Astrocyte (in vitro differentiated cells and primary cell): Measurements from ENCODE around the gene TRPC4. TPM values are rescaled to one million over a fixed set of nuclear protein-coding genes. Genes with fewer than 3 reads are reported as not detected.
A peak's percentile ranks its signal among the peaks of the same experiment; 100 is the strongest.

Experiments used
- DNase-seq: peaks from one replicate; pipeline ENCODE4 v3.0.0-alpha.2; 2010; ENCODE audit warnings: low read depth
- FAIRE-seq: peaks from 2 replicates; lab custom pipeline; 2011; peaks lifted over from hg19 to GRCh38; lab: Jason Lieb, UNC
- H2AFZ ChIP-seq: 2 replicates; pipeline ENCODE4 v1.6.0; 2012; ENCODE audit warnings: low read depth, low read length, inconsistent platforms
- H3K27ac ChIP-seq: 2 replicates; pipeline ENCODE4 v1.5.1; 2011; ENCODE audit warnings: low read depth, low read length, inconsistent platforms
- H3K27me3 ChIP-seq: 2 replicates; pipeline ENCODE4 v1.6.0; 2011; ENCODE audit warnings: low read length, inconsistent platforms; ENCODE audit not compliant: insufficient read depth
- H3K36me3 ChIP-seq: 2 replicates; pipeline ENCODE4 v1.5.1; 2011; ENCODE audit warnings: low read length, inconsistent platforms; ENCODE audit not compliant: insufficient read depth
- H3K4me1 ChIP-seq: 2 replicates; pipeline ENCODE4 v1.5.1; 2011; ENCODE audit warnings: low read length, inconsistent platforms; ENCODE audit not compliant: insufficient read depth
- H3K4me2 ChIP-seq: 2 replicates; pipeline ENCODE4 v1.6.0; 2012; ENCODE audit warnings: low read length, inconsistent platforms
- H3K4me3 ChIP-seq: 2 replicates; pipeline ENCODE4 v1.5.1; 2011; ENCODE audit warnings: low read depth, mild to moderate bottlenecking, low read length, inconsistent platforms; ENCODE audit not compliant: insufficient read depth
- H3K79me2 ChIP-seq: 2 replicates; pipeline ENCODE4 v1.6.0; 2012; ENCODE audit warnings: mild to moderate bottlenecking, low read length, inconsistent platforms; ENCODE audit not compliant: insufficient read depth
- H3K9ac ChIP-seq: 2 replicates; pipeline ENCODE4 v1.6.0; 2012; ENCODE audit warnings: mild to moderate bottlenecking, low read length, inconsistent platforms
- H3K9me3 ChIP-seq: 2 replicates; pipeline ENCODE4 v1.5.1; 2012; ENCODE audit warnings: low read depth, mild to moderate bottlenecking, low read length, inconsistent platforms; ENCODE audit not compliant: insufficient read depth
- H4K20me1 ChIP-seq: 2 replicates; pipeline ENCODE4 v1.6.0; 2012; ENCODE audit warnings: low read length, inconsistent platforms; ENCODE audit not compliant: insufficient read depth
- H3K27ac Mint-ChIP-seq: one replicate; pipeline ENCODE4 v1.8.0; 2021; ENCODE audit warnings: mild to moderate bottlenecking, mixed read lengths; ENCODE audit not compliant: unreplicated experiment
- H3K27me3 Mint-ChIP-seq: one replicate; pipeline ENCODE4 v1.8.0; 2021; ENCODE audit warnings: low read depth, mixed read lengths; ENCODE audit not compliant: unreplicated experiment
- H3K36me3 Mint-ChIP-seq: one replicate; pipeline ENCODE4 v1.8.0; 2021; ENCODE audit warnings: low read depth, mixed read lengths; ENCODE audit not compliant: unreplicated experiment
- H3K4me1 Mint-ChIP-seq: one replicate; pipeline ENCODE4 v1.8.0; 2021; ENCODE audit warnings: low read depth, mixed read lengths; ENCODE audit not compliant: unreplicated experiment
- H3K4me3 Mint-ChIP-seq: one replicate; pipeline ENCODE4 v1.8.0; 2021; ENCODE audit warnings: mild to moderate bottlenecking, moderate library complexity, mixed read lengths; ENCODE audit not compliant: unreplicated experiment
- H3K9me3 Mint-ChIP-seq: one replicate; pipeline ENCODE4 v1.8.0; 2021; ENCODE audit warnings: mild to moderate bottlenecking, mixed read lengths; ENCODE audit not compliant: unreplicated experiment
- EZH2 ChIP-seq: IDR thresholded peaks from 2 replicates; pipeline ENCODE4 v1.6.1; 2012; ENCODE audit warnings: mild to moderate bottlenecking, low read length, inconsistent platforms; ENCODE audit not compliant: insufficient read depth
- total RNA-seq: library from RNA; stranded (reverse); gene quantifications from 2 replicates; pipeline ENCODE4 v1.2.1, GENCODE V29; 2021
- TF ChIP-seq, protein P1 (sequence below): IDR thresholded peaks from 2 replicates; pipeline ENCODE4 v1.5.1; 2011; ENCODE audit warnings: low read depth, mild to moderate bottlenecking, inconsistent platforms, low read length, moderate library complexity; ENCODE audit not compliant: insufficient read depth

TRPC4 gene
- total RNA-seq, 1 donor from 2014 or later = 14.4 TPM

DNA sequence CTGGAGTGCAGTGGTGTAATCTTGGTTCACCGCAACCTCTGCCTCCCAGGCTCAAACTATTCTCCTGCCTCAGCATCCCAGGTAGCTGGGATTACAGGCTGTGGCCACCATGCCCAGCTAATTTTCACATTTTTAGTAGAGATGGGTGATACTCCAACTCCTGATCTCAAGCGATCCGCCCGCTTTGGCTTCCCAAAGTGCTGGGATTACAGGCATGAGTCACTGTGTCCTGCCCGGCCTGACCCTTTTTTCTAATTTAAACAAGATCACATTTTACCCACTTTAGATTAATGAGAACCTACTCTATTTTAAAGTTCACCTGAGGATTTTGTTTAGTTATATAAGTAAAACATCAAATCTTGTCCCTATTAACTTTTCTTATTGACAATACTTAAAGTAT, 179.2 kb downstream of the TRPC4 start:
- no peak overlapping the region for H3K4me3 ChIP-seq
- no peaks in the 10 kb centered on the region for H3K27me3 ChIP-seq
- H2AFZ ChIP-seq = no peak overlapping the region
- H3K79me2 ChIP-seq = no peaks in the 10 kb centered on the region
- FAIRE-seq (no peak), DNase-seq (no peak)
- Mint-ChIP-seq H3K4me1 (peaks cover 3% of the 10 kb centered on the region), H3K36me3 (peaks cover 4% of the 10 kb centered on the region), H3K4me3 (no peak overlapping the region), H3K9me3 (no peaks in the 10 kb centered on the region), H3K27me3 (no peaks in the 10 kb centered on the region), H3K27ac (no peak overlapping the region)
- no peaks in the 10 kb centered on the region for H4K20me1 ChIP-seq
- no peaks in the 10 kb centered on the region for H3K9me3 ChIP-seq
- no peak overlapping the region for H3K27ac ChIP-seq
- no peaks in the 10 kb centered on the region for H3K4me1 ChIP-seq
- no peaks in the 10 kb centered on the region for H3K36me3 ChIP-seq
- TF ChIP-seq, protein P1, sequence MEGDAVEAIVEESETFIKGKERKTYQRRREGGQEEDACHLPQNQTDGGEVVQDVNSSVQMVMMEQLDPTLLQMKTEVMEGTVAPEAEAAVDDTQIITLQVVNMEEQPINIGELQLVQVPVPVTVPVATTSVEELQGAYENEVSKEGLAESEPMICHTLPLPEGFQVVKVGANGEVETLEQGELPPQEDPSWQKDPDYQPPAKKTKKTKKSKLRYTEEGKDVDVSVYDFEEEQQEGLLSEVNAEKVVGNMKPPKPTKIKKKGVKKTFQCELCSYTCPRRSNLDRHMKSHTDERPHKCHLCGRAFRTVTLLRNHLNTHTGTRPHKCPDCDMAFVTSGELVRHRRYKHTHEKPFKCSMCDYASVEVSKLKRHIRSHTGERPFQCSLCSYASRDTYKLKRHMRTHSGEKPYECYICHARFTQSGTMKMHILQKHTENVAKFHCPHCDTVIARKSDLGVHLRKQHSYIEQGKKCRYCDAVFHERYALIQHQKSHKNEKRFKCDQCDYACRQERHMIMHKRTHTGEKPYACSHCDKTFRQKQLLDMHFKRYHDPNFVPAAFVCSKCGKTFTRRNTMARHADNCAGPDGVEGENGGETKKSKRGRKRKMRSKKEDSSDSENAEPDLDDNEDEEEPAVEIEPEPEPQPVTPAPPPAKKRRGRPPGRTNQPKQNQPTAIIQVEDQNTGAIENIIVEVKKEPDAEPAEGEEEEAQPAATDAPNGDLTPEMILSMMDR = no peak
- no peak for TF ChIP-seq EZH2
- no peak overlapping the region for H3K9ac ChIP-seq
- no peak overlapping the region for H3K4me2 ChIP-seq

DNA sequence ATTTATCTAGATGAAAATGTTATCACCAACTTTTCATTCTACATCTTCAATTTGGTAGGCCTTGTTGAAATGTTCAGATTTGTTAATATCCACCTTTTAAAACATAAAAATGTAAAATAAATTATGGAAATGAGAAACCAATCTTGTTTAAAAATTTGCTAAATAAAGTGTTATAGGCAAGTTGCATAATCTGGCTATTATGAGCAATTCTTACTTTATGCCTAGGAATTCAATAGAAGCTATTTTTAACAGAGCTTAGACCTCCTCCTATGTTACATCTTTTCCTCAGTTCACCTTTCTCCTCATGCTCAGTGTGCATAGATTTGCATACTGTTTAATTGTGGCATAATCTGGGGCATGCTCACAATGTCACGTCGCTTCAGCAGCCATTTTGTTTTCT, 183.1 kb downstream of the TRPC4 start:
- no peak overlapping the region for H3K9ac ChIP-seq
- FAIRE-seq (peak; percentile 20), DNase-seq (no peak)
- Mint-ChIP-seq H3K9me3 (no peaks in the 10 kb centered on the region), H3K36me3 (no peaks in the 10 kb centered on the region), H3K27ac (no peak overlapping the region), H3K27me3 (no peaks in the 10 kb centered on the region), H3K4me1 (peaks cover 8% of the 10 kb centered on the region), H3K4me3 (no peak overlapping the region)
- peaks cover 14% of the 10 kb centered on the region for H3K4me1 ChIP-seq
- no peaks in the 10 kb centered on the region for H3K79me2 ChIP-seq
- no peak overlapping the region for H2AFZ ChIP-seq
- TF ChIP-seq, protein P1 = no peak
- no peak for TF ChIP-seq EZH2
- no peaks in the 10 kb centered on the region for H3K9me3 ChIP-seq
- H3K36me3 ChIP-seq = no peaks in the 10 kb centered on the region
- H3K4me3 ChIP-seq = no peak overlapping the region
- no peaks in the 10 kb centered on the region for H4K20me1 ChIP-seq
- H3K27me3 ChIP-seq = no peaks in the 10 kb centered on the region
- no peak overlapping the region for H3K4me2 ChIP-seq
- no peak overlapping the region for H3K27ac ChIP-seq

DNA sequence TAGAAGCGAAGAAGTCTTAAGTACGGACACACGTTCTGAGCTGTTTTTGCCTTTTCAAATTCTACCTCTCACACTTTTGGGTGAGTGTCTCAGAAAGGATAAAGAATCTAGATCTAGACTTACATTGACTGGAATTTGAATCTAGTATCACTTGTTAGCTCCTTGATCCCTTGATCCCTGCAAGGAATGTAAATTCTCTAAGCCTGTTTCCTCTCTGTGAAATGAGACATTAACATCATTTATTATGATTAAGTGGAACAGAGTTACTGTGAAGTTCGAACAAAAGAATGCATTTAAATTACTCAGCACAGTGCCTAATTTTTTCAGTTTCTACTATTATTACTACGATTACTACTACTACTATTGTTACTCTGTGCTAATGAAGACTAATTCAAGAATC, 184.4 kb downstream of the TRPC4 start:
- no peak overlapping the region for H3K4me2 ChIP-seq
- peaks cover 23% of the 10 kb centered on the region for H3K4me1 ChIP-seq
- H3K79me2 ChIP-seq = no peaks in the 10 kb centered on the region
- Mint-ChIP-seq H3K36me3 (no peaks in the 10 kb centered on the region), H3K27me3 (no peaks in the 10 kb centered on the region), H3K27ac (no peak overlapping the region), H3K4me1 (peaks cover 14% of the 10 kb centered on the region), H3K4me3 (no peak overlapping the region), H3K9me3 (no peaks in the 10 kb centered on the region)
- no peaks in the 10 kb centered on the region for H4K20me1 ChIP-seq
- H3K36me3 ChIP-seq = no peaks in the 10 kb centered on the region
- TF ChIP-seq, protein P1 = no peak
- no peak for TF ChIP-seq EZH2
- no peaks in the 10 kb centered on the region for H3K9me3 ChIP-seq
- no peak overlapping the region for H3K4me3 ChIP-seq
- no peak overlapping the region for H3K9ac ChIP-seq
- H3K27ac ChIP-seq = no peak overlapping the region
- FAIRE-seq (no peak), DNase-seq (peak; percentile 50)
- no peaks in the 10 kb centered on the region for H3K27me3 ChIP-seq
- no peak overlapping the region for H2AFZ ChIP-seq
